Activated gamma-delta T cell treated with Interleukin-2 at 50 U/mL for 16 hours (primary cell): ENCODE results near the gene MYO9A.

Experiments used
- DNase-seq: peaks from one replicate; pipeline ENCODE4 v3.0.0-alpha.2; 2020

MYO9A gene

GRCh38 chr15:71804695-71805470, 313.1 kb downstream of the MYO9A start:
- DNase-seq, result no peak

DNA sequence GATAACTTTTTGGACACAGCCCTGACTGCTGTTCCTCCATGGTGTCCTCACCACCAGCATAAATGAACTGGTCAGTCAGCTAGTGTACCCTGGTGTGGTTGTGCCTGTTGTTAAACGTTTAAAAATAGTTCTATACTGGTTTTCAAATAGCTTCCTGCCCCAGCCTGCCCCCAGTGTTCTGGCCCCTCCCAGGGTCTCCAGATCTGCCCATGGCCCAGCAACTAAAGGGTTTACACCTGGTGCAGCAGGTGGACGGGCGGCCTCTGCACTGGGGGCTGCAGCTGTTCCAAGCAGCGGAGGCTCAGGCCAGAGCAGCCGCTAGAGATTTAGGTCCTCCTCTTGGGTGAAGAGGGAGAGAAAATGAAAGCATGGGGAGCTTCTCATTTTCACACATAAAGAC, 313.7 kb downstream of the MYO9A start:
- no peak for DNase-seq

DNA sequence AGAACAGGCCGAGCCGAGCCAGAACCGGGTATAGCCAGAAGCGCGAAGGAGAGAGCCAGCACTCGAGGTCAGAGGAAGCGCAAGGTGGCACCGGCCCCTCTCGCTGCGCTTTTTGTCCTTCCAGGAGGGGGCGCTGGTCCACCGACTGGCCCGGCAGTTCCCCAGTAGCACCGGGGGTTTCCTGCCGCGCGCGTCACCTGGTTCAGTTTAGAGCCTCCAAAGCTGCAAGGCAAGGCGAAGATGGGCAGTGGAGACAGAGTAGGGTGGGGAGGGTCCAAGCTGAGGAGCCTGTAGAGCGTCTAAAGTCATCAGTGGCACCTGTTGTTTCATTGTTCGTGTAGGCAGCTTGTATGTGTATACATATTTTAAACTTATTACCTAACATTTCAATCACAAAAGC, 315.2 kb downstream of the MYO9A start:
- no peak for DNase-seq

DNA sequence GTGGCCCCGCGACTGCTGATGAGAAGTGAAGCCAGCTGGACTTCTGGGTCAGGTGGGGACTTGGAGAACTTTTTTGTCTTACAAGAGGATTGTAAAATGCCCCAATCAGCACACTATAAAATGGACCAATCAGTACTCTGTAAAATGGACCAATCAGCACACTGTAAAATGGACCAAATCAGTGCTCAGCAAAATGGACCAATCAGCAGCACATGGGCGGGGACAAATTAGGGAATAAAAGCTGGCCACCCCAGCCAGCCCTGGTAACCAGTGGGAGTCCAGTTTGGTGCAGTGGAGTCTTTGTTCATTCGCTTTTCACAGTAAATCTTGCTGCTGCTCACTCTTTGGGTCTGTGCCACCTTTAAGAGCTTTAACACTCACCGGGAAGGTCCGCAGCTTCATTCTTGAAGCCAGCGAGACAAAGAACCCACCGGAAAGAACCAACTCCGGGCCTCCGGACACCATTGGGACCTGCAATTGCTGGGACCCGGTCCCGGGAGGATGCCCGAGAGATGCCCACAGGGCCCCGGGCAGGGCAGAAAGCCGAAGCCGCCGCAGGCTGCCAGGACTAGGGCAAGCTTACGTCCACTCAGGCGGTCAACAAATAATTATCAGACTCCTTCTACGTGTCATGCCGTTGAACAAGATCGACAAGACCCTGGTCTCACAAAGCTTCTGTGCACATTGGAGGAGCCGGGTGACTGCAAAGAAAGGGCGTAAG, 315.9 kb downstream of the MYO9A start:
- DNase-seq, result no peak

DNA sequence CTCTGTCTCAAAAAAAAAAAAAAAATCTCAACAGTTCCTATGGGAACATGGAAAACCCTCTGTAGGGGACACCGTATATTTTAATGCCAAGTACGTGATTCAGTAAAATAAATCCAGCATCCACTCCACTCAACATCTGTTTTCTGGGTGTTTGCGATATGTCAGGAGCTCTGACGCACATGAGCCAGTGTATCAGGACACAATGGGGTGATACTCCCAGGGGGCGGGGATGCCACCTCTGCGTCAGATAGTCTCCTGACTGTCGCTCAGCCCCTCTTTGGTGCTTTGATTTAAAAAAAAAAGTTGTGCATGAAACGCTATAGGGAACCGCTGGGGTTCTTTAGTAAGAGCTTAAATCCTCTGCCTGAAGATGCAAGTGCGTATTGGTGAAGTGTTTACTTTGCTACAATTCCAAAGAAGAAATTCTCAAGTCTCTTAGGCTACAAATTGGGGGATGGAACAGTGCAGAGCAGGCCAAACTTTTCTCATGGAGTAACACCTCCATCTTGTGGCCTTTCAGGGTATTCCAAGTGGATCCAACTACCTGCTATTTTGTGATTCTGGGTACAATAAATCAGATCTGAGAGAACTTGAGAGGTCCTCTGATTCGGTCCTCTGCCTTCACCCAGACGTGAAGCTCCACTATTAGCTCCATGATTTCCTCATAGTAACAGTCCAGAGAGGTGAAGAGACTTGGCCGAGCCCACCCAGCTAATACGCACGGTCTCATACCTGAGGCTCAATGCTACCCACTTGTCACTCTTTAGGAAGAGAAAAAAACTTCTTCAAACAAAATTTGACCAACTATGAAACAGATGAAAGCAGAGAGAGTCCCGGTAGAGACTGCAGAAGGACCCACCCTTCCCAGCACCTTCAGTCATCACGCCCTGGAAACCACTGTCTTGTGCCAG, 316.9 kb downstream of the MYO9A start:
- no peak for DNase-seq

DNA sequence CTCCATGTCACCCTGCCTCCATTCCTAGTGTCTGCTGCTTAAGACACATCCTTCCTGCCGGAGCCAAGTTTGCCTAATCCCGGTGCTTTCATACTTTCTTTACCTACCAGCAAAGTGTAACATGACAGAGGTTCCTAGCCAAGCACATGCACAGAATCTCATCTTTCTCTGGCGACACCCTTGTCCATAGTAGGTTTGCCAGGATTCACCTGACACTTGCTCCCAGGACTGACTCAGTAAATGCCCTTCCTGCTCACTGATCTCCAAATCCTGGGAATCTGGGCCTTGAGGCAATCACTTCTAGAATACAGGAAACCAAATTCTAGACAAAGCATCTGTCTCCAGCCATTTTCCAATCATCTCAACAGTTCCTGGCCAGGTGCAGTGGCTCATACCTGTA, 317.8 kb downstream of the MYO9A start:
- no peak for DNase-seq

DNA sequence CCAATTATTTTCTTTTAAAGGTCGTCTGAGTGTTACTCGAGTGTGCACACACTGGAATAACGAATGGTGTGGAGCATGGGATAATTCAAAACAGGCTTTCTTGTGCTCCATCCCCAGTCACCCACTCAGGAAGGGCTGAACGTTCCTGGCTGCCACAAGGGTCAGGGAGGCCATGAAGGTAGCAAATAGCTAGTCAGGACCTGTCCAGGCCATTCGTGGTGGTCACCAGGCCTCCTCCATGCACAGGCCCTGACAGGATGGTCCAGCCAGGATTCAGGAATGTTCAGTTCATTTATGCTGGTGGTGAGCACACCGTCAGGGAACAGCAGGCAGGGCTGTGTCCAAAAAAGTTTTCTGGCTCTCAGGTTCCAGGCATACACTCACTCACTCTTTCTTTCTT, 319.3 kb downstream of the MYO9A start:
- DNase-seq, result no peak

DNA sequence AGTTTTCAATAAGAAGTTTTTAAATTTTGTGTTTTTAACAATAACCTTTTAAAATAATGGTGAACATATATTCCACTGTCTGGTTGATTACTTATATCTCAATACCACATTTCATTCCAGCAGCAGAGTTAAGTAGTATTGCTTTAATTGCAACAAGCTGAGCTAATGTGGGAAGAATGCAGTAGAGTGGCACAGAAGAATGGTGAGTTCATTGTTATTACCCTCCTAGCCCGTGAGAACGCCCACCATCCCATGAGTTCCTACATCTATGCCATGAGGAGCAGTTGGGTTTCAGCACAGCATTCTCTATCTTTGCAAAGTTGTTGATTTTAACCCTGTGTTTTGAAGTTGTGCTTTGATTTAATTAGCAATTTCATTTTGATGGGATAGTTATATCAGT, 325.4 kb downstream of the MYO9A start:
- DNase-seq, result no peak

DNA sequence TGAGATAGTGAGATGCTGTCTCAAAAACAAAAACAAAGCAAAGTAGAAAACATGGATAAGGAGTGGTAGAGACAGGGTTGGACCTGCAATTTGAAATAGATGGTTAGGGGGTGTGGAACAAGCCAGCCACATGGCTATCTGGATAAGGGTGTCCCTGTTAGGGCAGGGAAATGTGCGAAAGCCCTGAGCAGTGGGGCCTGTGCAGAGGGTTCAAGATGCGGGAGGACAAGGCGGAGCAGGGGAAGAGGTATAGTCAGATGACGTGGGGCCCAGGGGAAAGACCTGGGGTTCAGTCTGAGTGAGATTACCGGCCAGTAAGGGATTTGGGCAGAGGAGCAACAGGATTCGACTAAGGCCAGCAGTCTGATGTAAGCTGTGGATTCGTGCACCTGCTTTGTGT, 326.0 kb downstream of the MYO9A start:
- DNase-seq, result no peak

GRCh38 chr15:71790081-71790480, 327.9 kb downstream of the MYO9A start:
- DNase-seq, result no peak

DNA sequence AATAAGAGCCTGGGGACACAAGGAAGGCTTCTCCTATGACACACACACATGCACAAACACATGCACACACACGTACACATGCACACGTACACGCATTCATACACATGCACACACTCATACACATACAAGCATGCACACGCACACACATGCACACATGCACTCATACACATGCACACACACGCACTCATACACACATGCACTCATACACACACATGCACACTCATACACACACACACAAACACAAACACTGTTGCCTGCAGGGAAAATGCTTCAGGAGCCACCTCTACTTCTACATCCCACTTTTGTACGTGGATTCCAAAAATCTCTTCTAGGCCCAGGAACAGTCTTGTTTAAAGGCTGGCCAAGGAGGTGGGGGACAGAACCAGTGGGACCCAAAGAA, 328.3 kb downstream of the MYO9A start:
- DNase-seq, result no peak

- no peak for DNase-seq
Observed at GRCh38 chr15:71788646-71789579, 329.0 kb downstream of the MYO9A start.

- no peak for DNase-seq
Observed at GRCh38 chr15:71786673-71787072, 331.3 kb downstream of the MYO9A start.

GRCh38 chr15:71785996-71786395, 332.0 kb downstream of the MYO9A start:
- DNase-seq, result no peak

- no peak for DNase-seq
Observed at GRCh38 chr15:71784719-71785118, 333.2 kb downstream of the MYO9A start.

DNA sequence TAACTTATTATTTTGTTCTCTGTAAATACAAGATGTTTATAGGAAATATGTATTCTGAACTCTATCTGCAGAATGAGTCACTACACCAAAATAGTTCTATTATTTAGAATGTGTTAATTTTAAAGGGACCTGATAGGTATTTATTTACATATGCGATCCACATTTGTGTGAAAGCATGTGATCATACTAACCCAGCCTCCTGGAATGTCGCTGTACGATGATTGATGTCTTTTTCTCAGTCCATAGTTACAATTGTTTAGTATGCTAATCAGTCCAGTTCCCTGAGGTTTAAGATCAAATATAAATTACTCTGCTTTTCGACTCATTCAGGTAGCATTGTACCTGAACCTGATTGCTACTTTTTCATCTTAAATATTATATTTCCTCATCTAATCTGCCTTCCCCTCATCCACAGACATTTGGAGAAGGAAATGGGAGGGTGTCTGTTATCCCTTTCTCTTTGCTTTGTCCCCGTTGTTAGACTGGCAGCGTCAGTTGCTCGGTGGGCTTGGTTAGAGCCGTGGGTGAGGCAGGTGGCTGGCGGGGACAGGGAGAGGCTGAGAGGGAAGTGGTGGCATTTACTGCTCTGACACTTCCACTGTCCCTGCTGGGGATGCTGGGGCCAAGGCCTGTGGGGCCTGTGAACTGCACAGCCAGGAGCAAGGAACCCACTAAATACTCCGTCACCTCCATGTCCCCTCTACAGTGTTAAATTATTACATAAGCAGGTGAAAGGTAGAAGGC, 335.4 kb downstream of the MYO9A start:
- DNase-seq, result no peak

DNA sequence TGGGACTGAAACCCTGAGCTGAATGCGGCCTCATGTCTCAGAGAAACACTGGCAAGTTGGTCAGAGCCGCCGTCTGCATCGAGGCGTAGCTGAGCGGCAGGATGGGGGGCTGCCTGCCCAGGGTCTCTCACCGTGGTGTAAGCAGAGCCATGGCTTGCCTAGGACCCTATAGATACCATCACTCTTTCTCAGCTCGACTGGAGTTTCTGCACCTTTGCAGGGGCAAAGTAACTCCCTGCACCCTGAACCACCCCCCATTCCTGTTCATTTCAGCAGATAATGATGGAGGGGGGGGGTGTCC, 336.0 kb downstream of the MYO9A start:
- DNase-seq, result no peak

DNA sequence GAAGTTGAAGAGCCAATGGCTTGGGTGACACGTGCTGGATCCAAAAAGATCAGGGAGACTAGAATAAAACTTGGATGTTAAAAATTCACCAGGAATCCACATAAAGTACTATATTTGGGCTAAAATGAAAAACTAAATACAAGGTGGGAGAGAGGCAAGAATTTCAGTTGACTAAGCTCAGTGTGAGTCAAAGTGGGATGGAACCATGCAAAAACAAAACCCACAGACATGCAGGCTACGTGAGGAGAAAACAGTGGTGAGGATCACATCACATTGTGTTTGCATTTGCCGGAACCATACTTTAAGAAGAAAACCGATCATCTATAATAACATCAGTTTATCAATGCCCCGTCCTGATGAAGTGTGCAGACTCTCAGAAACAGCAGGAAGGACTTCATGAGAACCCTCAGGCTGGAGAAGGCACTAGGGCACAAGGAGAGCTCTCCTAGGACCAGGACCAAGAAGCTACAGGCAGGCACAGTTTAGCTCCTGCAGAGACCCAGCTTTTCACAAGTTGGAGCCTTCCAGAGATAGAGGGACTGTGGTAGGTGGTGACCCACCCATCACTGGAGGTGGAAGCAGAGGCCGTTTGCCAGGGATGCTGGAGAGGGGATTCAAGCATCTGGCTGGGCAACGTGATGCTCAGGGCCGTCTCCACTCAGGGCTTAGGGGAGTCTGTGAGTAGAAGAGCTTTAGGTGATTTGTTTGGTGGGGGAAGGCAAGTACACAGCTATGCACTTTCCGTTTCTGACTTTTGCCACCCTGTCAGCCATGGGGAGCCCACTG, 336.6 kb downstream of the MYO9A start:
- DNase-seq, result no peak

DNA sequence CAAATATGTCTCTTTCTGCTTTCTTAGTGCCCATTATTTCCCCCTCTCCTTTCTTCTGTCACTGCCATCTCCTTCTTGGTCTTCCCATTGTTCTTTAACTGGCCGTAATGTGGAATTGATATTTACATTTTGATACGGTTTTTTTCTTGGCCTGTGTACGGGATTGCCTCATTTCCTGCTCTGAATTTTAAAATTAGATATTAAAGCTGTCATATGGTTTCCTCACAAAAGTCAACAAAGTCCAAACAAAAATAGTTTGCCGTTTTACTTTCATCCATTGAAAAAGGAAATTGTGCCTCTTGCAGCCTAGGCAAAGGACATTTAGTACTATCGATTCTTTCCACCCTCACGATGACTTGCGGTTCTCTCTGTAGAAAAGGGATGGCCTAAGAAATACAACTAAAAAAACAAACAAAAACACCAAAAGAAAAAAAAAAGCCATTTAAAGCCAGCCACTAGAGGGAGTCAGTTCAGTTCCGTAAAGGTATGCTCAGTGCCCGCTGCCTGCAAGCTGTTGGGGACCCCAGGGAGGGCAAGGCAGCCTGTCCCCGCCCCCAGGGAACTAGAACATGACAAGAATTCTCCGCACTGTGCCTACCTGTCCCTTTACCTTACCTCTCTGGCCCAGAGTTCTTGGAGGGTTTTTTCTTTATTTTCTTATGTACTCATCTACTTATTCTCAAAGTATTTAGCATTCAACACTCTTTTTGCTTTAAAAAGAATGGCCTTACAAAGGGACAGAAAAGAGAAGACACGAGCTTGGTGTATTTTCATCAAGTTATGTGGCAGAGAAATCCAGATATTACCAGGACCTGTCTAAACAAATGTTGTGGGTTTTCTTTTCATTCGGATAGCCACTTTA, 337.6 kb downstream of the MYO9A start:
- DNase-seq, result peak; percentile 24
